CD14-positive monocyte (primary cell): Measurements from ENCODE around the gene CROCC2. TPM values are rescaled to one million over a fixed set of nuclear protein-coding genes. Genes with fewer than 3 reads are reported as not detected.
A peak's percentile ranks its signal among the peaks of the same experiment; 100 is the strongest.

Experiments used
- DNase-seq, 3 donors: peaks; one replicate each; pipeline ENCODE4 v3.0.0-alpha.2; 2011 to 2022
- H2AFZ ChIP-seq: 2 replicates; pipeline ENCODE4 v1.6.0; 2012; ENCODE audit warnings: mild to moderate bottlenecking, low read depth, low read length, inconsistent platforms; ENCODE audit not compliant: insufficient read depth, poor library complexity, severe bottlenecking
- H3K27ac ChIP-seq, 2 donors: 1 replicate in 1 of 2; 2 replicates in 1 of 2; pipeline ENCODE4 v1.5.1; 2012 to 2013; ENCODE audit warnings: low read length in 2 of 2, control low read depth in 1 of 2, inconsistent platforms in 1 of 2, low read depth in 1 of 2, mild to moderate bottlenecking in 1 of 2
- H3K27me3 ChIP-seq, 2 donors: one replicate each; pipeline versions ENCODE4 v1.6.0 to v1.6.1; 2011 to 2013; ENCODE audit warnings: low read length in 2 of 2; ENCODE audit not compliant: control insufficient read depth in 2 of 2, insufficient read depth in 2 of 2
- H3K36me3 ChIP-seq, 2 donors: replicated peaks in 1 of 2; 1 replicate in 1 of 2; 2 replicates in 1 of 2; pipeline versions ENCODE4 v1.5.1 to v1.6.1; 2012 to 2013; ENCODE audit warnings: low read length in 2 of 2, control low read depth in 1 of 2, inconsistent platforms in 1 of 2, mild to moderate bottlenecking in 1 of 2; ENCODE audit not compliant: insufficient read depth in 2 of 2, control insufficient read depth in 1 of 2
- H3K4me1 ChIP-seq, 2 donors: 1 replicate in 1 of 2; 2 replicates in 1 of 2; pipeline versions ENCODE4 v1.5.1 to v1.6.1; 2012 to 2013; ENCODE audit warnings: low read length in 2 of 2, control low read depth in 1 of 2, inconsistent platforms in 1 of 2, mild to moderate bottlenecking in 1 of 2, moderate library complexity in 1 of 2; ENCODE audit not compliant: insufficient read depth in 2 of 2, control insufficient read depth in 1 of 2
- H3K4me2 ChIP-seq: replicated peaks from 2 replicates; pipeline ENCODE3; 2012; ENCODE audit warnings: low read length, moderate library complexity, mild to moderate bottlenecking; ENCODE audit not compliant: poor library complexity, severe bottlenecking; ENCODE audit errors: extremely low read depth
- H3K4me3 ChIP-seq, 3 experiments: fragments of 200-600 bp in 1 of 3; sonication (generic) in 1 of 3; replicated peaks in 1 of 3; 1 replicate in 2 of 3; 2 replicates in 1 of 3; pipeline ENCODE4 v1.5.1; 2011 to 2013; ENCODE audit warnings: low read length in 3 of 3, mild to moderate bottlenecking in 3 of 3, control low read depth in 2 of 3, low read depth in 2 of 3, inconsistent platforms in 1 of 3, moderate library complexity in 1 of 3
- H3K79me2 ChIP-seq: 2 replicates; pipeline ENCODE4 v1.6.0; 2012; ENCODE audit warnings: mild to moderate bottlenecking, control low read depth, inconsistent platforms, low read length, moderate library complexity; ENCODE audit not compliant: insufficient read depth
- H3K9ac ChIP-seq: 2 replicates; pipeline ENCODE4 v1.6.0; 2017; ENCODE audit warnings: low read length, mild to moderate bottlenecking; ENCODE audit not compliant: insufficient read depth, poor library complexity, severe bottlenecking
- H3K9me3 ChIP-seq, 2 donors: replicated peaks in 1 of 2; 1 replicate in 1 of 2; 2 replicates in 1 of 2; pipeline versions ENCODE4 v1.5.1 to v1.6.1; 2012 to 2013; ENCODE audit warnings: low read length in 2 of 2, control low read depth in 1 of 2; ENCODE audit not compliant: control insufficient read depth in 1 of 2, insufficient read depth in 1 of 2
- H4K20me1 ChIP-seq: 2 replicates; pipeline ENCODE4 v1.6.0; 2012; ENCODE audit warnings: mild to moderate bottlenecking, low read length, control low read depth, moderate library complexity; ENCODE audit not compliant: insufficient read depth
- H3K27ac Mint-ChIP-seq, 7 donors: one replicate each; pipeline ENCODE4 v1.8.0; 2020; ENCODE audit warnings: mild to moderate bottlenecking in 7 of 7, mixed read lengths in 7 of 7, moderate library complexity in 6 of 7, inconsistent platforms in 2 of 7
- H3K27me3 Mint-ChIP-seq, 3 donors: one replicate each; pipeline ENCODE4 v1.8.0; 2021 to 2022; ENCODE audit warnings: low read depth in 3 of 3, mild to moderate bottlenecking in 3 of 3, mixed read lengths in 3 of 3, moderate library complexity in 3 of 3, inconsistent platforms in 1 of 3
- H3K36me3 Mint-ChIP-seq, 2 donors: one replicate each; pipeline ENCODE4 v1.8.0; 2020; ENCODE audit warnings: mixed read lengths in 2 of 2, inconsistent platforms in 1 of 2, mild to moderate bottlenecking in 1 of 2
- H3K4me1 Mint-ChIP-seq: one replicate; pipeline ENCODE4 v1.8.0; 2020; ENCODE audit warnings: mild to moderate bottlenecking, mixed read lengths
- H3K4me3 Mint-ChIP-seq, 2 donors: one replicate each; pipeline ENCODE4 v1.8.0; 2020; ENCODE audit warnings: mild to moderate bottlenecking in 2 of 2, mixed read lengths in 2 of 2, moderate library complexity in 1 of 2
- H3K9me3 Mint-ChIP-seq, 7 donors: one replicate each; pipeline ENCODE4 v1.8.0; 2020 to 2022; ENCODE audit warnings: mixed read lengths in 7 of 7, mild to moderate bottlenecking in 6 of 7, moderate library complexity in 6 of 7, inconsistent platforms in 2 of 7
- CTCF ChIP-seq: fragments of 200-600 bp; IDR thresholded peaks from one replicate; pipeline ENCODE4 v1.8.0; 2022; ENCODE audit warnings: antibody characterized with exemption, mild to moderate bottlenecking
- WGBS: methylation state at CpG from one replicate; pipeline ENCODE4 v1.1.5; 2013; ENCODE audit warnings: missing lambda C conversion rate; ENCODE audit not compliant: insufficient coverage; 5-methylcytosine and 5-hydroxymethylcytosine counted together
- intact Hi-C, 2 donors: fragments of 100-400 bp; cut with micrococcal nuclease; formaldehyde crosslinking; loops; one replicate each; pipeline versions ENCODE4 v1.15.0 to v1.15.1; 2023
- polyA plus RNA-seq, 3 donors: library from polyadenylated mRNA; depleted of rRNA in 1 of 3; unstranded in 2 of 3; stranded (reverse) in 1 of 3; fragments of 300-500 nt in 2 of 3; fragments of >200 nt in 1 of 3; fragmentation: Illumina TruSeq in 2 of 3; gene quantifications; 1 replicate in 2 of 3; 2 replicates in 1 of 3; pipeline ENCODE4 v1.2.3, GENCODE V29; 2012 to 2021

The CROCC2 gene
- polyA plus RNA-seq, 3 donors = 0.15 TPM; not detected in 2

DNA sequence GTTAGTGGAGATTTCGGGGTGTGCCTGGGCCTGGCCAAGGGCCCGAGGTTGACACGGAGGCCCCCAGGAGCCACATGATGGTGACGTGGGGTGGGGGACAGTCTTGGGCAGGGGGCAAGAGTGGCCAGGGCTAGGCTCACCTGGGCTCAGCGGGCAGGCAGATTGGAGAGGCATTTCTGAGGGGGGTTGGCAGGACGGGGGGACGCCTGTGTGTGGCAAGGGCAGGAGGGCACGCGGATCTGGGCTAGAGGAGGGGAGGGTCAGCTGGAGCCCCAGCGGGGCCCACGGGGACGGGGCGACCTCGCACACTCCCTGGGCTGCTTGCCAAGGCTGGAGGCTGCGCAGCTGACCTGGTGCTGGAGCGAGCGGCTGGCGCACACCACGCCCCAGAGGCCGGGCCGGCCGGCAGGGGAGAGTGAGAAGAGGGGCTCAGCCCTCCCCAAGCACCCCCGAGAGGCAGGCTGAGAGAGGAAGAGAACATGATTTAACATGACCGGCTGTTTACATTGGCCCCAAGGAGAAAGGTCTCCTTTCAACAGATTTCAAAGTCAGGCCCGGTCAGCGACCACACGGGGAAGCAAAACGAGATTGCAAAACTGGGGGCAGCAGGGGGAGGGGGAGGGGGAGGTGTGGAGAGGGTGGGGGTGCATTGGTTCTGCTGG is 54.3 kb downstream of the CROCC2 start:
- no peaks in the 10 kb centered on the region for H4K20me1 ChIP-seq

More for the DNA sequence above, 54.3 kb downstream of the CROCC2 start:
- Mint-ChIP-seq H3K4me1 (peaks cover 22% of the 10 kb centered on the region), H3K9me3 (no peaks in the 10 kb centered on the region), H3K4me3 (peak overlapping the region; percentile 64 to 78), H3K27me3 (no peaks in the 10 kb centered on the region), H3K36me3 (no peaks in the 10 kb centered on the region), H3K27ac (peak overlapping the region in 3 of 7 donors; percentile 81 to 88 (median 86))
- Histone ChIP-seq H3K9ac (peak overlapping the region; percentile 64), H3K36me3 (no peaks in the 10 kb centered on the region), H3K4me3 (peak overlapping the region in 2 of 3 experiments; percentile 5 to 60), H2AFZ (peak overlapping the region; percentile 83), H3K9me3 (no peaks in the 10 kb centered on the region), H3K4me1 (peaks cover 58 to 60% of the 10 kb centered on the region in 2 donors), H3K79me2 (no peaks in the 10 kb centered on the region), H3K27me3 (no peaks in the 10 kb centered on the region), H3K4me2 (peak overlapping the region; percentile 71), H3K27ac (peak overlapping the region; percentile 79 to 83)
- no peak for TF ChIP-seq CTCF
- 32% methylated on average over 13 of the region's 28 CpGs for WGBS
- intact Hi-C loops = no loop called here
- DNase-seq = peak; percentile 23 to 27 (median 25)
